ENCODE data around the gene KLHDC8A.

The KLHDC8A gene

DNA sequence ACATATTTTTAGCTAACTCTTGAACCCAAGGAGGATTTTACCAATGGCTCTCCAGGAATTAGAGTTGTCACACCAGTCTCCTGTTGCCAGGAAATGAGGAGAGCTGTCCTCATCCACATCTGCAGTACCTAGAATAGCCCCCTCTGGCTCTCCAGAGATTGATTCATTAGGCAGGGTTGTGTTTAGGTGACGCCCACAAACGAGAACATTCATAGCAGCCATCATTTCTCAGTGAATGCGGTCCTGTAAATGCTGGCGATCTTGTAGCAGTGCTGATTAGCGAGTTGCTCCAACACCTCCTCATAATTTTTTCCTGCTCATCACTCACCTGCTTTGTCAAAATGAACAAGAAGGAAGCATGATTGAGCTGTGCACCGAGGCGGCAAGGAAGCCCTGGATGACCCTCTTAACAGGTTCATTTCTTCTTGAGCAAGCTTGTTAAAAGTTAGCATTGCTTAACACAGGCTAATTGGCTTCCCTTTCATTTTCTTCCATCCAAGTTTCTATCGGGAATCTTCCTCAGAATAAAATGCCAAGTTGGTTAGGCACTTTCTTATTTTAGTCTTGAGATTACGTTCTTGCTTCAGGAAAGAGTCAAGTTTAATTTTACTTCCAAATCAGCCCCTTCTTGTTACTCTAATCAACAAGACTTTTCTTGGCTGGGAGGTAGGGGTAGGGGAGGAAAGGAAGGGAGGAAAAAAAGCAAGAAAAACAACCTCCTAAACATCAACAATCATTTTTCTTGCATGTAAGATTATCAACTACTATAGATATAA, 16.5 kb upstream of the KLHDC8A start:
- TF ChIP-seq, protein P1, sequence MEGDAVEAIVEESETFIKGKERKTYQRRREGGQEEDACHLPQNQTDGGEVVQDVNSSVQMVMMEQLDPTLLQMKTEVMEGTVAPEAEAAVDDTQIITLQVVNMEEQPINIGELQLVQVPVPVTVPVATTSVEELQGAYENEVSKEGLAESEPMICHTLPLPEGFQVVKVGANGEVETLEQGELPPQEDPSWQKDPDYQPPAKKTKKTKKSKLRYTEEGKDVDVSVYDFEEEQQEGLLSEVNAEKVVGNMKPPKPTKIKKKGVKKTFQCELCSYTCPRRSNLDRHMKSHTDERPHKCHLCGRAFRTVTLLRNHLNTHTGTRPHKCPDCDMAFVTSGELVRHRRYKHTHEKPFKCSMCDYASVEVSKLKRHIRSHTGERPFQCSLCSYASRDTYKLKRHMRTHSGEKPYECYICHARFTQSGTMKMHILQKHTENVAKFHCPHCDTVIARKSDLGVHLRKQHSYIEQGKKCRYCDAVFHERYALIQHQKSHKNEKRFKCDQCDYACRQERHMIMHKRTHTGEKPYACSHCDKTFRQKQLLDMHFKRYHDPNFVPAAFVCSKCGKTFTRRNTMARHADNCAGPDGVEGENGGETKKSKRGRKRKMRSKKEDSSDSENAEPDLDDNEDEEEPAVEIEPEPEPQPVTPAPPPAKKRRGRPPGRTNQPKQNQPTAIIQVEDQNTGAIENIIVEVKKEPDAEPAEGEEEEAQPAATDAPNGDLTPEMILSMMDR (IDR thresholded peaks at IDR 0.05; ENCODE audit: low read depth, low read length), result no peak
- H3K4me3 ChIP-seq (ENCODE audit: low read depth, low read length), result no peak overlapping the region
- no peak for DNase-seq
- no peaks in the 10 kb centered on the region for H3K36me3 ChIP-seq
- H3K9me3 ChIP-seq, result no peaks in the 10 kb centered on the region
- H3K27me3 ChIP-seq, result no peaks in the 10 kb centered on the region
- H3K4me1 ChIP-seq, result no peaks in the 10 kb centered on the region

DNA sequence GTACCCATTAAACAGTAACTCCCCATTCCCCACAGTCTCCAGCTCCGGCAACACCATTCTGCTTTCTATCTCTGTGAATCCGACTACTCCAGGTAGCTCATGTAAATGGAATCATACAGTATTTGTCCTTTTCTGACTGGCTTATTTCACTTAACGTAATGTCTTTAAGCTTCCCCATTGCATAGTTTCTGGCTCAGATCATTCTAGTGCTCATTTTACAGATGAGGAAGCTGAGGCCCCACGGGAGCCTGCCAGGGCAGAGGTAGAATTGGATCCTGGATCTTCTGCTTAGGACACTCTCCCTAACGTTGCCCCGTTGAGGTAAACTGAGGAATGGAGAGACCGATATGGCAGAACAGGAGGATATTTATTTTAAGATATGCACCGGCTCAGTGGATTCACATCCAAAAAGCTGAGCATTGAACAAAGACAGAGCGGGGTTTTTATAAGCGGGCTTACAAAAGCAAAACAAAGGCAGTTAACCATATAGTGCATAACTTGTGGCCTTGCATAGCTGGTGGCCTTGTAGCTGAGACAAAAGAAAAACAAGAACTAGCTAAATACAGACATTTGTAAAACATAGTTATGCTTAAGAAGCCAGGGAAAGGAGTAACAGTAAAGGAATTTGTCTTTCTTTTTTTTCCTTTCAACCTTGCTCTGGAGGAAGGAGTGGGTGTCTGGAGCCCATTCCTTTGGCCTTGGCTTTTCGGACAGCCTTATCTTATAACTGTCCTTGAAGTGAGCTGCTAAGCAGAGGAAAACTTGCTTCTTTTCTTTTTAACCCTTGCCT, 15.3 kb upstream of the KLHDC8A start:
- no peaks in the 10 kb centered on the region for H3K4me1 ChIP-seq
- TF ChIP-seq, protein P1 (IDR thresholded peaks at IDR 0.05; ENCODE audit: low read depth, low read length), result no peak
- DNase-seq, result no peak
- no peaks in the 10 kb centered on the region for H3K27me3 ChIP-seq
- no peak overlapping the region for H3K4me3 ChIP-seq (ENCODE audit: low read depth, low read length)
- no peaks in the 10 kb centered on the region for H3K36me3 ChIP-seq
- H3K9me3 ChIP-seq, result no peaks in the 10 kb centered on the region

DNA sequence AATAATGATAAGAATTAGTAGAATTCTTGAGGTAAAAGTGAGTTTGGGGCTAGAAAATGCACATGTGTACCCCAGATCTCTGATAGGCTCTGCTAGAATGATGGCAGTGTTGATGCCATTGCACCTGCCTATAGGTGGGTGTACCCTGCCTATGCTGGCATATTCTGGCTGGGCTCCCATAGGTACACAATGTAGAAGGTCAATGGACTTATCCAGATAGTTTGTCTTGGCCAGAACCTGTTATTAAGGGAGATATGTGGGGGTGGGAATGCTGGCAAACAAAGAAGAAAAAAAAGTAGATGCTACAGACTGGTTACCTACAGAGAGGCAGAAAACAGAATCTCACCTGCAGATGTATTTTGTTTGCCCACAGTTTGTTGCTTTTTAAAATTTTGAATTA, 14.1 kb upstream of the KLHDC8A start:
- TF ChIP-seq, protein P1 (IDR thresholded peaks at IDR 0.05; ENCODE audit: low read depth, low read length), result no peak
- Histone ChIP-seq H3K36me3 (no peaks in the 10 kb centered on the region), H3K27me3 (no peaks in the 10 kb centered on the region), H3K4me3 (ENCODE audit: low read depth, low read length) (no peak overlapping the region), H3K9me3 (no peaks in the 10 kb centered on the region), H3K4me1 (no peaks in the 10 kb centered on the region)
- no peak for DNase-seq

DNA sequence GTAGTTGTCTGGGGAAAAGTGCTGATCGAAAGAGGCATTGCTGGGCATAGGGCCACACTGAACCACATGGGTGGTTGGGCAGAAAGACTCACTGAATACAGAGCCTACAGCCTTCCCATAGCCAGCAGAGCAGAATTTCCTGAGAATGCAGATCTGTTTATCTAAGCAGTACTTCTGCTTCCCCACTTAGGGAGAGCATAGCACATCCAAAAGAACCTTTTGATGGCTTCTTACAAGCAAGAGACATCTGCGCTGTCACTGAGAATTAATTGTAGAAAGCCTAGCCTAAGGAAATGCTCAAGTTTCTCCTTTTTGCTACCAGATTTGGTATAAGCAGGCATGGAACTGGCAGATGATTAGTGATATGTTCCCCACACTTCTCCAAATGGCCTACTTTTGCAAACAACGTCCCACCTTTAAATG, 13.0 kb upstream of the KLHDC8A start:
- TF ChIP-seq, protein P1 (IDR thresholded peaks at IDR 0.05; ENCODE audit: low read depth, low read length), result no peak
- H3K9me3 ChIP-seq, result no peaks in the 10 kb centered on the region
- no peak for DNase-seq
- no peak overlapping the region for H3K4me3 ChIP-seq (ENCODE audit: low read depth, low read length)
- no peaks in the 10 kb centered on the region for H3K36me3 ChIP-seq
- no peaks in the 10 kb centered on the region for H3K27me3 ChIP-seq
- H3K4me1 ChIP-seq, result no peaks in the 10 kb centered on the region

DNA sequence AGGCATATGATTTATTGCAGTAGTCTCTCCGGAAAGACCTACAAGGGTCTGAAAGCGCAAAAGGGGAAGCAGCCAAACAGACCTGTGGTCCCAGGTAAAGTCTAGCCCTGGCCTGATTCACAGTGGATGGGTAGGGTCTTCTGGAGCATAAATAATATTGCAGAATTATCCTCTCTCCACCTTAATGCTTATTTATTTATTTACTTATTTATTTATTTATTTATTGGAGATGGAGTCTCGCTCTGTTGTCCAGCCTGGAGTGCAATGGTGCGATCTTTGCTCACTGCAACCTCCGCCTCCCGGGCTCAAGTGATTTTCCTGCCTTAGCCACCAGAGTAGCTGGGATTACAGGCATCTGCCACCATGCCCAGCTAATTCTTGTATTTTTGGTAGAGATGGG, 11.8 kb upstream of the KLHDC8A start:
- Histone ChIP-seq H3K4me3 (ENCODE audit: low read depth, low read length) (no peak overlapping the region), H3K27me3 (no peaks in the 10 kb centered on the region), H3K9me3 (no peaks in the 10 kb centered on the region), H3K36me3 (no peaks in the 10 kb centered on the region), H3K4me1 (no peaks in the 10 kb centered on the region)
- DNase-seq, result no peak
- TF ChIP-seq, protein P1 (IDR thresholded peaks at IDR 0.05; ENCODE audit: low read depth, low read length), result no peak
